HG02981 (cell line): ENCODE measurements around the gene GORAB.

Experiments
- ATAC-seq: cut with Tn5 transposase; IDR thresholded peaks from one replicate; pipeline ENCODE4 v1.9.1; 2021; ENCODE audit warnings: mild to moderate bottlenecking, moderate library complexity; ENCODE audit not compliant: unreplicated experiment

GORAB gene

DNA sequence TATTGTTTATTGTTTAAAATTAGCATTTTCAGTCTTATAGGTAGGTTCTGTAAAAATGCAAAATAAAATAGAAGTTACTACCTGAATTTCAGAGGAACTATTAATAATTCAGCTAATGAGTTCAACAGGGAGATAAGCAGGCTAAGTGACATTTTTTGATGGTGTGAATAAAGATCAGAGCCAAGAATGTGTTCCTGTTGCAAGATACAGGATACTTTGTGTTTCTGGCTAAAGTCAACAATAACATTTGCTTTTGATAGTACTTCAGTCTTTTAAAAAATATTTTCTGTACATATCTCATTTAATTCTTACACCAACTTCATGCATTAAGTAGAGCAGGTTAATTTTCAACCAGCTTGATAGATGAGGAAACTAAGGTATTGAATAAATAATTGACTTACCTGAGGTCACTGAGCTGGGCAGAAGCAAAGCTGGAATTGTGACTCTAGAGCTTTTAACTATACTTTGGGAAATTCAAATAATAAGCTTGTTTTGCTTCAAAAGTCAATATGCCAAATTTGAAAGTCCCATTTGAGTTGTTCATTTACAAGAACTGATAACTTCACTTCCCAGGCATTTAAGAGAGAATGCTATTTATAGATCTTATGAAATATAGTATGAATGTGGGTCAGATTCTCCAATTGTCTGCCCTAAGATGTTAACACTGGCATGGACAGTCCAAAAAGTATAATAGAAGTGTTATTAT, 6.0 kb downstream of the GORAB start:
- peak; percentile 13 for ATAC-seq

GRCh38 chr1:170538687-170539086, 6.7 kb downstream of the GORAB start:
- ATAC-seq: peak; percentile 49

DNA sequence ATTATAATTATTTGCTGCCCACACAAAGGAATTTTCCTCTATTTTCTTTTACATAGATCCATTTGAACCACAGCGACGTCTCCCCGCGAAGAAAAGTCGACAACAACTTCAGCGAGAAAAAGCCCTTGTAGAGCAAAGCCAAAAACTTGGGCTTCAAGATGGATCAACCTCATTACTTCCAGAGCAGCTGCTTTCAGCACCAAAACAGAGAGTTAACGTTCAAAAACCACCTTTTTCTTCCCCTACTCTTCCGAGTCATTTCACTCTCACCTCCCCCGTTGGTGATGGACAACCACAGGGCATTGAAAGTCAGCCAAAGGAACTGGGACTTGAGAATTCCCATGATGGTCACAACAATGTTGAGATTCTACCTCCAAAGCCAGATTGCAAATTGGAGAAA, 7.2 kb downstream of the GORAB start:
- no peak for ATAC-seq

GRCh38 chr1:170544624-170545023, 12.7 kb downstream of the GORAB start:
- ATAC-seq: no peak

DNA sequence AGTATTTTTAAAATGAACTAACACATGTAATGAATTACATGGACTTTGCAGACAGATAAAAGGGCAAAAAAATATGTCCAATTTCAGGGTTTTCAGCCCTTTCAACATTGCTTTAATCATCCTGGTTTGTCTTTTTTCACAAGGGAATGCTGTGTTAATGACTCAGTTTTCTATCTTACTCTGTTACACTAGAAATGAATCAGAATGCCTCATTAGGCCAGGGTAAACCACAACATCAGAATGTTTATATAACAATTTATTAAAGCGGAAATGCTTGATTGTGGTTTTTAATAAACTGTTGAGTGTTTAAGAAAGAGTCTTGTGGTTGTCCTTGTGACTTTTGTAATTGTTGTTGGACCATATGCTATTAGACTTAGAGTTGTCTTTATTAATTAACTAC, 13.5 kb downstream of the GORAB start:
- no peak for ATAC-seq

DNA sequence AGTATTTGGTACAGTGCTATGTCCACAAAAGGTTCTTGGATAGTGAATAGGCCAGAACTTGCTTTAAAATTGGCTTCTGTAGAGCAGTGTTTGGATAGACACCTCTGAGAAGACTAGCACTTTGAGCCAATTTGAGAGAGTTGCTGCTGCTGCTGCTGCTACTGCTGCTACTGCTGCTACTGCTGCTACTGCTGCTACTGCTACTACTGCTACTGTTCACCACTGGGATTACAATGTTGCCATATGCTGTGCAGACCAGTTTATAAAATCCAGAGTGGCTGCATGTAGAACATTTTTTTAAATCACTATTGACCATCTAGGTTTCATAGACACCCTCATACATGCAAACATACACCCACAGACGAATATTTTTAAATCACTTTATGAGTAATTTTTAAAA, 15.3 kb downstream of the GORAB start:
- no peak for ATAC-seq

DNA sequence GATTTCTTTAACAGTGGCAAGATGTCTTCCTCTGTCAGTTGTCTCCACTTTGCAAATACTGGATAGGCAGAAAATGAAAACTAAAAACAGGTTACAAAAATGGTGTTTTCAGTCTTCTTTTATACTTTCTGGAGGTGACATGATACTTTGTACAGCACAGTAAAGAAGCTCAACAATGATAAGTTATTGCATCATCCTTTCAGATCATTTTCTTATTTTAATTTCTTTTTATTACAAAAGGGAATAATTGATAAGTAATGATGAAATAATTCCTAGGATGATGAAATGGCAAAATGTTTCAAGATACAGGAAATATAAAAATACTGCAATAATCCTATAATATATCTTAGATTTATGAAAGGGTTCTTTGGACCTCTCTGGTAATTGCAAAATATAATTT, 16.5 kb downstream of the GORAB start:
- ATAC-seq: no peak

DNA sequence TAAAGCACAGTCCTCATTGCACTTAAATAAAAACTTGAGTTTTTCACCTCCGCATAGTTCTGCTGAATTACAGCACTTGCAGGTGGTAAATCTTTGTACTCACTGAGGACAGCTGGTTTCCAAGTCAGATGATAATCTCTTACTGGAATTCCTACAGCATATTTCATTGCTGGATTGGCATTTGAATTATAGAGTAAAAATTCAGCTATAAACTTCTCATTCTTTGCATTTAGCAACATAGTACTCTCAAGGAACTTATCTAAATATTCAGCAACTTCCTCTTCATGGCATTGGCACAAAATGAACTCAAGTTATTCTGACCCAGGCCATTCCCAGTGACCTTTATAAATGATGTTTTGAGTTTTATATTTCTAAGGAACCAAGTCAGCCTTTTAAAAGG, 23.4 kb downstream of the GORAB start:
- ATAC-seq: no peak

DNA sequence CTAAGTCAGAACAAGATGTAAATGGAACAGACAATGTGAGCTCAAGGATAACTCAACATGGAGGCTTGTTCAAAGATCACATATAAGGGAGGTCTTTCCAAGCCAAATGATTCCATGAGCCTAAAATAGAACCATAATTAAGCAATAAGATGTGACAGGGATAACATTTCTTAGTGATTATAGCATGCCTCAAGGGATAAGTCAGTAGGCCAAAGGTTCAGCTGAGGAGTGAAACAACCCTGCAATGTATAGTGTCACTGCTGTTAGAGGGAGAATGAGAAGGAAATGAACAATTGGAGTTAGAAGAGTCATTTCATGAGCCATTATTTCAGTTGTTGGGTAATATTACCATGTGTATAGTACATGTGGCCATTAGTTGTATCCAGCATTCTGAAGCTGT, 25.0 kb downstream of the GORAB start:
- ATAC-seq: no peak

DNA sequence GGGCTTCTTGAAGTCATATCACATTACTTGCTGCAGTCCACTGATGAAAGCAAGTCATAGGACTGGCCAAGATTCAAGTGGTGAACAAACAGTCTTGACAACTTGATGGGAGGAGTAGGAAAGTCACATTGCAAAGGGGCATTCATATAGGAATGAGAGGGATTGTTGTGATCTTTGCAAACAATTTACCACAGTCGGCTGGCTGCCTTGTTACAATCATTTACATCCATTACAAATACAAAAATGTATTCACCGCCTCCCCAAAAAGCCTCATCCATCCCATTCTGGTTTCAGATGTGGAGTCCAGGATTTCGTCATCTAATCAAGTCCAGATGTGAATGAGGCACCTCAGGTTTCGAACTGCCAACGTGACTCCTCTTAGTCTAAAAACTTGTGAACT, 26.8 kb downstream of the GORAB start:
- ATAC-seq: no peak

GRCh38 chr1:170559166-170559565, 27.2 kb downstream of the GORAB start:
- no peak for ATAC-seq

DNA sequence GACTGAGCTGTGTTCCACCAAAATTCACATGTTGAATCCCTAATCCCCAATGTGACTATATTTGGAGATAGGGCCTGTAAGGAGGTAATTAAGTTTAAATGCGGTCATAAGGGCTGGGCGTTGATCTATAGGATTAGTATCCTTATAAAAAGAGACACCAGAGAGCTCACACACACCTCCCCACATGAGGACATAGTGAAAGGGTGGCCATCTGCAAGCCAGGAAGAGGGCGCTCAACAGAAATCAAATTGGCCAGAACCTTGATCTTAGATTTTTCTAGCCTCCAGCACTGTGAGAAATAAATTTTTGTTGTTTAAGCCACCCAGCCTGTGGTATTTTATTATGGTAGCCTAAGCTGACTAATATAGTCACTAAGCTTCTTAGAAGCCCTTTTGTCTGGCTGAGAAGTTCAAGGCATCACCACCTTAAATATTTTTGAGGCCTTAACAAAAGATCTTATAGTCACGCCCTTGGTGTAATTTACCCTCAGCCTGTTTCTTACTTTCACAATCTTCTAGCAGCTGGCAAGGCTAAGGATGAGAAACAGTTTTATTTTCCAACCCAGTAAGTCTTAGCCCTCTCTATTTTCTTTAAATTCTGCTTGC, 28.8 kb downstream of the GORAB start:
- no peak for ATAC-seq

DNA sequence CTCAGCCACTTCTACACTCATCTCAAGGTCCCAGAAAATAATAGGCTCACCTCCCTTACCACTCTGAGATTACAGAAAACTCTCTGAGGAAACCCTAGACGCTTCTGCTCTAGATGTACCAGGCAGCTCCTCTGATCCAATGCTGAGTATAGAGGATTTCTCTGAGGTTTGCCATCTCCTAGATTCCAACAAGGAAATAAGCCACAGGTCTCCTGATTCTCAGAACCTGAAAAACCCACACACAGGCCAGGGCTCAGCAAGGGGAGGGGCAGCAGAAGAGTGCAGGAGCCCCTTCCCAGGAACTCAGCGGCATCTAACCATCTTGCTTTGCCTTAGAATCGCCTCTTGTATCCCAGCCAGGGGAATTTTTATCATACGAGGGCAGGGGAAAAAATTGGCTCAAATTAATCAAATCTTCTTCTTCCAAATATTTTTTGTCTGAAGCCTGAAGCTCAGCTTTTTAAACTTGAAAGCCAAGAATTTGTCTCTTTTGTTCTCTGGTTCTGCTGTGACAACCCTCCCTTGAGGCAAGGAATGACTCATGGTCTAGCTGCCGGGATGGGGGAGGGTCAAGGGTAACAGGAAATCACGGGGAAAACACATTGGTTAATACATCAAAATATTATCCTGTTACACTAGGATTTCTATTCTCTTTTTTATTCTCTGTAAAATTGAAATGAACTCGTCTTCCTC, 30.8 kb downstream of the GORAB start:
- ATAC-seq: peak; percentile 71

DNA sequence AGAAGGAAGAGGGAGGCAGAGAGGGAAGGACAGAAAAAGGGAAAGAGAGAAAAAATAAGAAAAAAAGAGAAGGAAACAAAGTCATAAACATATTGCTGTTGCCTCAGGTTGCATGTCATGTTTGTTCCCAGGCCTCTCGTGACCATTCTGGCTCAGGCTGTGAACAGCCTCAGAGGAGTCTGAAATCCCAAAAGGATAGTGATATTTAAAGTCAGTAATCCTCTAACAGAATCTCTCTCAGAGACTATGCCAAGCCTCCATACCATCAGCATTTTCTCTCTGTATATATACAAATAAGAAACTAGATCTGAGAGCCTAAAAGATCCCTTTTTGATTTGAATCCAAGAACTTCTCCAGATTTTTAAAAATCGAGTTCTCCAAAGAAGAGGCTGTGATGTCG, 35.2 kb downstream of the GORAB start:
- ATAC-seq: no peak

GRCh38 chr1:170568197-170568596, 36.2 kb downstream of the GORAB start:
- no peak for ATAC-seq

DNA sequence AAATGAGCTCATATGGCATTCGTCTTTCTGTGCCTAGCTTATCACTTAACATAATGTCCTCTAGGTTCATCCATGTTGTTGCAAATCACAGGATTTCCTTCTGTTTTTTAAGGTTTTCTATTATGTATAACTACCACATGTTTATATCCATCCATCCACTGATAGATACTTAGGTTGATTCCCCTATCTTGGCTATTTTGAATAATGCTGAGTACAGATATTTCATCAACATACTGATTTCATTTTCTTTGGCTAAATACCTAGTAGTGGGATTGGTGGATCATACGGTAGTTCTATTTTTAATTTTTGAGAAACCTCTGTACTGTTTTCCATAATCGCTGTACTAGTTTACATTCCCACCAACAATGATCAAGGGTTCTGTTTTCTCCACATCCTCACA, 45.0 kb downstream of the GORAB start:
- no peak for ATAC-seq

- ATAC-seq: no peak
These were observed 46.4 kb downstream of the GORAB start for GRCh38 chr1:170578359-170578758.

GRCh38 chr1:170580636-170581440, 48.9 kb downstream of the GORAB start:
- ATAC-seq: no peak

DNA sequence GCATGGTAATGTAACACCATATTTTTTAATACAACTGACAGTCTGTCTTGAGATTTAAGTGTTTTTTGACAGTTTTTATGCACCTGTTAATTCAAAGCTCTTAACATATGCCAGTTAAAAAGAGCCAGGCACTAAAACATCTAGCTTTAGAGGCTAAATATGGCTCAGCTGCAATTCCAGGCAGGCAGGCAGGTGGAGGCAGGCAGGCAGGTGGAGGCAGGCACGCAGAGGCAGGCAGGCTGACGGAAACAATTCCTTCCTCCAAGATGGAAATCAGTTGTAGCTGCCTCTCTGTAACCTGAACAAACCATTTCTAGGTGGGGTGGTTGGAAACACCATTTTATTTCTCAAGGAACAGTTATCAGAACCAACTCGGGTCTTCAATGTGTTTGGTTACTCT, 51.2 kb downstream of the GORAB start:
- ATAC-seq: no peak

GRCh38 chr1:170586321-170587252, 54.6 kb downstream of the GORAB start:
- ATAC-seq: no peak

DNA sequence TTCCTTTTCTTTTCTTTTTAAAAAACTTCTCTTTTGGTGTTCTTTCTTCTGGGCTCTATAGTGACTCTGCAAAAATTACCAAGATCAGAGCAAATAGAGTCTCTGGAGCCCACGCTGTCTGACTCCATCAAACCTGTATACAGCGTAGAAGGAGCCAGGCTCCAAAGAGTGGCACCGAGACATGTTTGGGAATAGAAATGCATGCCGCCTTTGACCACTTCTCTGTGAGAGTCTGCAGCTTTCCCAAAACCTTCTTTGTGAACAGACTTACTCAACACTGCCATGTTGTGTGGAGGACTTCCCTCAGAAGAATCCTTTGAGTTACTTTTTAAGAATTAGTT, 55.3 kb downstream of the GORAB start:
- no peak for ATAC-seq
